Central memory CD8-positive, alpha-beta T cell (primary cell): ENCODE data around the gene KCNAB1.

Source experiments
- ATAC-seq: fragments of 150-1000 bp; cut with Tn5 transposase; replicated peaks from 2 replicates; pipeline ENCODE4 v1.10.0; 2022; ENCODE audit warnings: mild to moderate bottlenecking, moderate FRiP score, moderate number of reproducible peaks; ENCODE audit not compliant: poor library complexity, severe bottlenecking; ENCODE audit errors: extremely low read depth
- DNase-seq, 2 donors: peaks; one replicate each; pipeline ENCODE4 v3.0.0; 2021; ENCODE audit warnings: low spot score in 2 of 2
- H3K27ac Mint-ChIP-seq: one replicate; pipeline ENCODE4 v1.8.0; 2022; ENCODE audit warnings: low read depth, mild to moderate bottlenecking, moderate library complexity, mixed read lengths
- H3K27me3 Mint-ChIP-seq: one replicate; pipeline ENCODE4 v1.8.0; 2022; ENCODE audit warnings: mixed read lengths
- H3K36me3 Mint-ChIP-seq: one replicate; pipeline ENCODE4 v1.8.0; 2022; ENCODE audit warnings: mild to moderate bottlenecking, moderate library complexity, mixed read lengths; ENCODE audit not compliant: insufficient read depth
- H3K4me1 Mint-ChIP-seq: one replicate; pipeline ENCODE4 v1.8.0; 2022; ENCODE audit warnings: mixed read lengths
- H3K4me3 Mint-ChIP-seq: one replicate; pipeline ENCODE4 v1.8.0; 2022; ENCODE audit warnings: mild to moderate bottlenecking, moderate library complexity, mixed read lengths
- H3K9me3 Mint-ChIP-seq: one replicate; pipeline ENCODE4 v1.8.0; 2022; ENCODE audit warnings: mixed read lengths

KCNAB1 gene

GRCh38 chr3:156509189-156510174 is 389.1 kb downstream of the KCNAB1 start:
- Mint-ChIP-seq H3K4me3 (no peak overlapping the region), H3K4me1 (no peaks in the 10 kb centered on the region), H3K36me3 (no peaks in the 10 kb centered on the region), H3K9me3 (no peaks in the 10 kb centered on the region), H3K27ac (no peak overlapping the region), H3K27me3 (peaks cover 13% of the 10 kb centered on the region)
- ATAC-seq (peak; percentile 68), DNase-seq (no peak)

- no peak for DNase-seq
- H3K4me3 Mint-ChIP-seq: no peak overlapping the region
- no peak for ATAC-seq
- H3K27me3 Mint-ChIP-seq: no peaks in the 10 kb centered on the region
- no peaks in the 10 kb centered on the region for H3K4me1 Mint-ChIP-seq
- H3K9me3 Mint-ChIP-seq: no peaks in the 10 kb centered on the region
- no peak overlapping the region for H3K27ac Mint-ChIP-seq
- no peaks in the 10 kb centered on the region for H3K36me3 Mint-ChIP-seq
Measured at GRCh38 chr3:156511987-156512677, 391.8 kb downstream of the KCNAB1 start.

GRCh38 chr3:156513619-156514018 is 393.2 kb downstream of the KCNAB1 start:
- peaks cover 5% of the 10 kb centered on the region for H3K27me3 Mint-ChIP-seq
- no peak for ATAC-seq
- no peak overlapping the region for H3K27ac Mint-ChIP-seq
- no peak for DNase-seq
- no peaks in the 10 kb centered on the region for H3K9me3 Mint-ChIP-seq
- no peaks in the 10 kb centered on the region for H3K4me1 Mint-ChIP-seq
- H3K4me3 Mint-ChIP-seq: no peak overlapping the region
- no peaks in the 10 kb centered on the region for H3K36me3 Mint-ChIP-seq

- Mint-ChIP-seq H3K4me1 (no peaks in the 10 kb centered on the region), H3K4me3 (no peak overlapping the region)
Measured at GRCh38 chr3:156516284-156516683, 395.9 kb downstream of the KCNAB1 start.

GRCh38 chr3:156516961-156517360 is 396.6 kb downstream of the KCNAB1 start:
- Mint-ChIP-seq H3K27ac (no peak overlapping the region), H3K4me1 (no peaks in the 10 kb centered on the region), H3K27me3 (peaks cover 6% of the 10 kb centered on the region), H3K4me3 (no peak overlapping the region), H3K9me3 (no peaks in the 10 kb centered on the region), H3K36me3 (no peaks in the 10 kb centered on the region)
- ATAC-seq: no peak
- DNase-seq: no peak

More at GRCh38 chr3:156516284-156516683, 395.9 kb downstream of the KCNAB1 start:
- DNase-seq: no peak
- ATAC-seq: no peak
- no peaks in the 10 kb centered on the region for H3K9me3 Mint-ChIP-seq
- H3K27me3 Mint-ChIP-seq: peaks cover 6% of the 10 kb centered on the region
- no peaks in the 10 kb centered on the region for H3K36me3 Mint-ChIP-seq
- H3K27ac Mint-ChIP-seq: no peak overlapping the region

- Mint-ChIP-seq H3K27ac (no peak overlapping the region), H3K9me3 (no peaks in the 10 kb centered on the region), H3K4me3 (no peak overlapping the region), H3K4me1 (no peaks in the 10 kb centered on the region), H3K36me3 (no peaks in the 10 kb centered on the region), H3K27me3 (peaks cover 14% of the 10 kb centered on the region)
- DNase-seq: no peak
- ATAC-seq: no peak
Measured at GRCh38 chr3:156518726-156519125, 398.3 kb downstream of the KCNAB1 start.

GRCh38 chr3:156519758-156520162 is 399.4 kb downstream of the KCNAB1 start:
- no peak overlapping the region for H3K27ac Mint-ChIP-seq
- DNase-seq (no peak), ATAC-seq (no peak)
- H3K4me3 Mint-ChIP-seq: no peak overlapping the region
- peaks cover 8% of the 10 kb centered on the region for H3K4me1 Mint-ChIP-seq
- H3K9me3 Mint-ChIP-seq: no peaks in the 10 kb centered on the region
- peaks cover 14% of the 10 kb centered on the region for H3K27me3 Mint-ChIP-seq
- peaks cover 7% of the 10 kb centered on the region for H3K36me3 Mint-ChIP-seq

GRCh38 chr3:156522673-156523072 is 402.3 kb downstream of the KCNAB1 start:
- Mint-ChIP-seq H3K36me3 (peaks cover 7% of the 10 kb centered on the region), H3K27ac (no peak overlapping the region), H3K4me3 (no peak overlapping the region), H3K9me3 (no peaks in the 10 kb centered on the region), H3K27me3 (peaks cover 14% of the 10 kb centered on the region), H3K4me1 (peaks cover 10% of the 10 kb centered on the region)
- DNase-seq (no peak), ATAC-seq (no peak)

- ATAC-seq (no peak), DNase-seq (no peak)
- Mint-ChIP-seq H3K27ac (no peak overlapping the region), H3K4me3 (no peak overlapping the region), H3K9me3 (no peaks in the 10 kb centered on the region), H3K36me3 (peaks cover 7% of the 10 kb centered on the region), H3K27me3 (peaks cover 8% of the 10 kb centered on the region), H3K4me1 (peaks cover 10% of the 10 kb centered on the region)
Measured at GRCh38 chr3:156525808-156526207, 405.4 kb downstream of the KCNAB1 start.

- Mint-ChIP-seq H3K27ac (no peak overlapping the region), H3K9me3 (no peaks in the 10 kb centered on the region), H3K36me3 (peaks cover 7% of the 10 kb centered on the region), H3K27me3 (peaks cover 8% of the 10 kb centered on the region), H3K4me1 (peaks cover 10% of the 10 kb centered on the region), H3K4me3 (no peak overlapping the region)
- no peak for ATAC-seq
- DNase-seq: no peak
Measured at GRCh38 chr3:156527060-156527459, 406.7 kb downstream of the KCNAB1 start.

- H3K4me1 Mint-ChIP-seq: no peaks in the 10 kb centered on the region
- H3K9me3 Mint-ChIP-seq: no peaks in the 10 kb centered on the region
- H3K27me3 Mint-ChIP-seq: no peaks in the 10 kb centered on the region
- H3K27ac Mint-ChIP-seq: no peak overlapping the region
- DNase-seq: no peak
- H3K36me3 Mint-ChIP-seq: no peaks in the 10 kb centered on the region
- H3K4me3 Mint-ChIP-seq: no peak overlapping the region
- no peak for ATAC-seq
Measured at GRCh38 chr3:156530980-156531379, 410.6 kb downstream of the KCNAB1 start.

GRCh38 chr3:156532730-156533129 is 412.4 kb downstream of the KCNAB1 start:
- H3K27ac Mint-ChIP-seq: no peak overlapping the region
- no peak overlapping the region for H3K4me3 Mint-ChIP-seq
- H3K36me3 Mint-ChIP-seq: no peaks in the 10 kb centered on the region
- H3K9me3 Mint-ChIP-seq: no peaks in the 10 kb centered on the region
- H3K27me3 Mint-ChIP-seq: no peaks in the 10 kb centered on the region
- H3K4me1 Mint-ChIP-seq: no peaks in the 10 kb centered on the region
- no peak for DNase-seq
- ATAC-seq: no peak

GRCh38 chr3:156533205-156533604 is 412.8 kb downstream of the KCNAB1 start:
- H3K27ac Mint-ChIP-seq: peak overlapping the region; percentile 21
- H3K4me3 Mint-ChIP-seq: no peak overlapping the region
- DNase-seq: no peak
- no peak for ATAC-seq
- H3K36me3 Mint-ChIP-seq: no peaks in the 10 kb centered on the region
- no peaks in the 10 kb centered on the region for H3K9me3 Mint-ChIP-seq
- no peaks in the 10 kb centered on the region for H3K4me1 Mint-ChIP-seq
- H3K27me3 Mint-ChIP-seq: no peaks in the 10 kb centered on the region
